Lower lobe of right lung (tissue), 2 donors: ENCODE results near the gene FOXF2. TPM values are rescaled to one million over a fixed set of nuclear protein-coding genes. Genes with fewer than 3 reads are reported as not detected.

ENCODE experiments used
- ATAC-seq, 2 donors: fragments of 200-7000 bp; cut with Tn5 transposase; one replicate each; pipeline ENCODE4 v1.9.1; 2020 to 2022; ENCODE audit warnings: mild to moderate bottlenecking in 2 of 2, moderate library complexity in 2 of 2
- DNase-seq: peaks from one replicate; pipeline ENCODE4 v3.0.0-alpha.2; 2020
- H3K27ac ChIP-seq: fragments of 200-600 bp; one replicate; pipeline ENCODE4 v1.8.0; 2022
- H3K27me3 ChIP-seq: fragments of 200-600 bp; one replicate; pipeline ENCODE4 v1.8.0; 2022; ENCODE audit warnings: low read depth
- H3K36me3 ChIP-seq: fragments of 200-600 bp; one replicate; pipeline ENCODE4 v1.8.0; 2022; ENCODE audit warnings: mild to moderate bottlenecking
- H3K4me1 ChIP-seq: fragments of 200-600 bp; one replicate; pipeline ENCODE4 v1.8.0; 2022
- H3K4me3 ChIP-seq: fragments of 200-600 bp; one replicate; pipeline ENCODE4 v1.8.0; 2022; ENCODE audit warnings: mild to moderate bottlenecking
- H3K9me3 ChIP-seq: fragments of 200-600 bp; one replicate; pipeline ENCODE4 v1.8.0; 2022
- CTCF ChIP-seq: fragments of 200-600 bp; IDR thresholded peaks from one replicate; pipeline ENCODE4 v1.8.0; 2022; ENCODE audit warnings: antibody characterized with exemption, mild to moderate bottlenecking
- intact Hi-C: fragments of 100-400 bp; cut with DNase I; formaldehyde crosslinking; loops from one replicate; pipeline ENCODE4 v1.11.0; 2022
- total RNA-seq: library from RNA; stranded (reverse); fragmentation: NEBNext Ultra II Directional; extraction: Animal tissue kit (Norgen Biotek cat#: 25700); gene quantifications from one replicate; pipeline ENCODE4 v1.2.1, GENCODE V29; 2021
- donor health status: DM: no; HTN: yes; CAD: no; lungs with severe emphysema.

Gene FOXF2
- total RNA-seq, 1 donor from 2014 or later, result 13.2 TPM

- DNase-seq (no peak), ATAC-seq (no peak)
- intact Hi-C loops, result no loop called here
- H3K4me3 ChIP-seq, result no peak overlapping the region
- TF ChIP-seq CTCF, result no peak
- H3K4me1 ChIP-seq, result no peaks in the 10 kb centered on the region
- H3K27me3 ChIP-seq, result peaks cover 25% of the 10 kb centered on the region
- no peaks in the 10 kb centered on the region for H3K36me3 ChIP-seq
- H3K27ac ChIP-seq, result no peak overlapping the region
- H3K9me3 ChIP-seq, result no peaks in the 10 kb centered on the region
Measured at GRCh38 chr6:1371933-1372332, 17.4 kb upstream of the FOXF2 start.

GRCh38 chr6:1372690-1373089 lies 16.7 kb upstream of the FOXF2 start:
- no peaks in the 10 kb centered on the region for H3K4me1 ChIP-seq
- intact Hi-C loops, result no loop called here
- no peak overlapping the region for H3K4me3 ChIP-seq
- no peak for TF ChIP-seq CTCF
- no peak overlapping the region for H3K27ac ChIP-seq
- no peaks in the 10 kb centered on the region for H3K9me3 ChIP-seq
- ATAC-seq (no peak), DNase-seq (no peak)
- H3K27me3 ChIP-seq, result peaks cover 33% of the 10 kb centered on the region
- H3K36me3 ChIP-seq, result no peaks in the 10 kb centered on the region

- DNase-seq, result no peak
- Histone ChIP-seq H3K36me3 (no peaks in the 10 kb centered on the region), H3K27ac (no peak overlapping the region), H3K9me3 (no peaks in the 10 kb centered on the region), H3K27me3 (peaks cover 72% of the 10 kb centered on the region), H3K4me3 (no peak overlapping the region), H3K4me1 (peaks cover 29% of the 10 kb centered on the region)
- intact Hi-C loops, result no loop called here
- no peak for TF ChIP-seq CTCF
- ATAC-seq, result no peak
Measured at GRCh38 chr6:1376653-1377052, 12.7 kb upstream of the FOXF2 start.

- intact Hi-C loops, result no loop called here
- Histone ChIP-seq H3K36me3 (no peaks in the 10 kb centered on the region), H3K27me3 (peaks cover 81% of the 10 kb centered on the region), H3K27ac (no peak overlapping the region), H3K4me1 (peaks cover 36% of the 10 kb centered on the region), H3K9me3 (no peaks in the 10 kb centered on the region), H3K4me3 (no peak overlapping the region)
- no peak for TF ChIP-seq CTCF
- ATAC-seq (no peak), DNase-seq (no peak)
Measured at GRCh38 chr6:1377526-1377925, 11.8 kb upstream of the FOXF2 start.

- no peak overlapping the region for H3K27ac ChIP-seq
- peak overlapping the region; percentile 22 for H3K4me3 ChIP-seq
- ATAC-seq (peak in 1 of 2 donors; percentile 35), DNase-seq (no peak)
- H3K27me3 ChIP-seq, result peaks cover 89% of the 10 kb centered on the region
- peaks cover 43% of the 10 kb centered on the region for H3K4me1 ChIP-seq
- H3K36me3 ChIP-seq, result no peaks in the 10 kb centered on the region
- H3K9me3 ChIP-seq, result no peaks in the 10 kb centered on the region
- intact Hi-C loops, result no loop called here
- no peak for TF ChIP-seq CTCF
Measured at GRCh38 chr6:1378065-1379016, 11.0 kb upstream of the FOXF2 start.
